Measurements from ENCODE around the gene DGKQ.
"Not testable (repeated sequence)": the region's sequence is repeated elsewhere in the genome, so short reads cannot be mapped to it uniquely, and the experiment has no call there.

Gene DGKQ

GRCh38 chr4:921830-922331 lies 51.5 kb downstream of the DGKQ start:
- no peak overlapping the region for H3K27ac ChIP-seq (ENCODE audit: low read length)

GRCh38 chr4:919004-919680 lies 54.2 kb downstream of the DGKQ start:
- H3K27me3 ChIP-seq (replicated peaks; ENCODE audit: insufficient read depth, low read length); H3K4me3 ChIP-seq (ENCODE audit: low read length); H3K9me3 ChIP-seq (replicated peaks; ENCODE audit: insufficient read depth, low read length); DNase-seq; H3K9me2 ChIP-seq (replicated peaks; ENCODE audit: insufficient read depth, low read length); H3K27ac ChIP-seq (ENCODE audit: low read length); H3K9ac ChIP-seq (ENCODE audit: low read length); H3F3A ChIP-seq (ENCODE audit: insufficient read depth, low read length); H3K4me2 ChIP-seq (ENCODE audit: low read depth, low read length); H2AFZ ChIP-seq (ENCODE audit: low read length); H3K4me1 ChIP-seq (ENCODE audit: low read length); H3K36me3 ChIP-seq (replicated peaks; ENCODE audit: insufficient read depth, low read length); H4K20me1 ChIP-seq (ENCODE audit: insufficient read depth, low read length): not testable (repeated sequence)
- peaks cover 97% of the 10 kb centered on the region for H3K79me2 ChIP-seq (ENCODE audit: low read length)

More at GRCh38 chr4:921830-922331, 51.5 kb downstream of the DGKQ start:
- no peak overlapping the region for H3K4me2 ChIP-seq (ENCODE audit: low read depth, low read length)
- no peaks in the 10 kb centered on the region for H3K9me3 ChIP-seq (replicated peaks; ENCODE audit: insufficient read depth, low read length)
- H2AFZ ChIP-seq (ENCODE audit: low read length) = no peak overlapping the region
- no peak for TF ChIP-seq EZH2phosphoT487 (IDR thresholded peaks at IDR 0.05; ENCODE audit: low read length)
- no peak for TF ChIP-seq EZH2 (optimal IDR thresholded peaks at IDR 0.05; ENCODE audit: low read depth, low read length)
- TF ChIP-seq CTCF (IDR thresholded peaks at IDR 0.05; ENCODE audit: low read length) = no peak
- H3K79me2 ChIP-seq (ENCODE audit: low read length) = peaks cover 95% of the 10 kb centered on the region
- H3F3A ChIP-seq (ENCODE audit: insufficient read depth, low read length) = no peaks in the 10 kb centered on the region
- no peak overlapping the region for H3K9ac ChIP-seq (ENCODE audit: low read length)
- no peaks in the 10 kb centered on the region for H4K20me1 ChIP-seq (ENCODE audit: insufficient read depth, low read length)
- no peaks in the 10 kb centered on the region for H3K4me1 ChIP-seq (ENCODE audit: low read length)
- 0 out of 2 replicates have a peak, but pooled peaks cover 6% of the 10 kb centered on the region for H3K36me3 ChIP-seq (replicated peaks; ENCODE audit: insufficient read depth, low read length)
- H3K4me3 ChIP-seq (ENCODE audit: low read length) = no peak overlapping the region
- no peaks in the 10 kb centered on the region for H3K9me2 ChIP-seq (replicated peaks; ENCODE audit: insufficient read depth, low read length)
- H3K27me3 ChIP-seq (replicated peaks; ENCODE audit: insufficient read depth, low read length) = no peaks in the 10 kb centered on the region
- DNase-seq = no peak

- H3K27me3 ChIP-seq (replicated peaks; ENCODE audit: insufficient read depth, low read length); H3K4me1 ChIP-seq (ENCODE audit: low read length); DNase-seq; H4K20me1 ChIP-seq (ENCODE audit: insufficient read depth, low read length); H3K4me2 ChIP-seq (ENCODE audit: low read depth, low read length); H3K9me2 ChIP-seq (replicated peaks; ENCODE audit: insufficient read depth, low read length); H3K27ac ChIP-seq (ENCODE audit: low read length); H3K9ac ChIP-seq (ENCODE audit: low read length); H2AFZ ChIP-seq (ENCODE audit: low read length); H3K4me3 ChIP-seq (ENCODE audit: low read length); H3F3A ChIP-seq (ENCODE audit: insufficient read depth, low read length); H3K9me3 ChIP-seq (replicated peaks; ENCODE audit: insufficient read depth, low read length); H3K36me3 ChIP-seq (replicated peaks; ENCODE audit: insufficient read depth, low read length): not testable (repeated sequence)
- H3K79me2 ChIP-seq (ENCODE audit: low read length) = peaks cover 92% of the 10 kb centered on the region
Measured at GRCh38 chr4:918591-918990, 54.8 kb downstream of the DGKQ start.

GRCh38 chr4:917992-918391 lies 55.4 kb downstream of the DGKQ start:
- H3F3A ChIP-seq (ENCODE audit: insufficient read depth, low read length) = no peaks in the 10 kb centered on the region
- 0 out of 2 replicates have a peak, but pooled peaks cover 3% of the 10 kb centered on the region for H3K36me3 ChIP-seq (replicated peaks; ENCODE audit: insufficient read depth, low read length)
- no peak overlapping the region for H3K9ac ChIP-seq (ENCODE audit: low read length)
- DNase-seq = no peak
- H3K9me2 ChIP-seq (replicated peaks; ENCODE audit: insufficient read depth, low read length) = no peaks in the 10 kb centered on the region
- H3K79me2 ChIP-seq (ENCODE audit: low read length) = peaks cover 92% of the 10 kb centered on the region
- 0 out of 2 replicates have a peak, but pooled peaks cover 4% of the 10 kb centered on the region for H4K20me1 ChIP-seq (ENCODE audit: insufficient read depth, low read length)
- no peak overlapping the region for H3K27ac ChIP-seq (ENCODE audit: low read length)
- TF ChIP-seq EZH2phosphoT487 (IDR thresholded peaks at IDR 0.05; ENCODE audit: low read length) (no peak), EZH2 (optimal IDR thresholded peaks at IDR 0.05; ENCODE audit: low read depth, low read length) (no peak), CTCF (IDR thresholded peaks at IDR 0.05; ENCODE audit: low read length) (no peak)
- H3K27me3 ChIP-seq (replicated peaks; ENCODE audit: insufficient read depth, low read length) = no peaks in the 10 kb centered on the region
- no peak overlapping the region for H3K4me2 ChIP-seq (ENCODE audit: low read depth, low read length)
- H3K4me3 ChIP-seq (ENCODE audit: low read length) = no peak overlapping the region
- H2AFZ ChIP-seq (ENCODE audit: low read length) = no peak overlapping the region
- H3K4me1 ChIP-seq (ENCODE audit: low read length) = no peaks in the 10 kb centered on the region
- H3K9me3 ChIP-seq (replicated peaks; ENCODE audit: insufficient read depth, low read length) = no peaks in the 10 kb centered on the region
